HepG2 (cell line): ENCODE measurements around the gene ABCF1. TPM values are rescaled to one million over a fixed set of nuclear protein-coding genes. Genes with fewer than 3 reads are reported as not detected.

Experiments
- CCDC6 ChIP-seq: sonication (generic); formaldehyde crosslinking; IDR thresholded peaks from 2 replicates; pipeline ENCODE4 v1.8.1; 2022; ENCODE audit warnings: mild to moderate bottlenecking, missing genetic modification reagents, moderate library complexity
- CHCHD3 ChIP-seq: sonication (generic); formaldehyde crosslinking; IDR thresholded peaks from 2 replicates; pipeline ENCODE4 v1.8.0; 2022; ENCODE audit warnings: mild to moderate bottlenecking, missing genetic modification reagents, moderate library complexity
- DR1 ChIP-seq: sonication (generic); formaldehyde crosslinking; IDR thresholded peaks from 2 replicates; pipeline ENCODE4 v1.8.0; 2021; ENCODE audit warnings: mild to moderate bottlenecking, missing genetic modification reagents, inconsistent platforms
- FOXK2 ChIP-seq: fragments of 450-650 bp; IDR thresholded peaks from 2 replicates; pipeline ENCODE4 v1.6.1; 2016
- KDM6A ChIP-seq: IDR thresholded peaks from 2 replicates; pipeline ENCODE4 v1.6.1; 2016; ENCODE audit warnings: low read depth
- MAFG ChIP-seq: sonication (generic); formaldehyde crosslinking; IDR thresholded peaks from 2 replicates; pipeline ENCODE4 v1.5.1; 2020; ENCODE audit warnings: mild to moderate bottlenecking, missing genetic modification reagents
- NFIC ChIP-seq: IDR thresholded peaks from 2 replicates; pipeline ENCODE4 v1.6.1; 2012; ENCODE audit warnings: mild to moderate bottlenecking, low read length, inconsistent platforms
- POLR2AphosphoS5 ChIP-seq: IDR thresholded peaks from 2 replicates; pipeline ENCODE4 v1.6.1; 2012; ENCODE audit warnings: low read depth, low read length
- PPARG ChIP-seq: conservative IDR thresholded peaks from 2 replicates; pipeline ENCODE4 v1.6.1; 2016; ENCODE audit warnings: missing biosample characterization, missing genetic modification reagents
- ZBTB25 ChIP-seq: IDR thresholded peaks from 2 replicates; pipeline ENCODE4 v1.6.1; 2018; ENCODE audit warnings: missing genetic modification reagents
- ZFYVE20 ChIP-seq: sonication (generic); formaldehyde crosslinking; IDR thresholded peaks from 2 replicates; pipeline ENCODE4 v1.8.0; 2023; ENCODE audit warnings: low read depth, mild to moderate bottlenecking, moderate library complexity, missing genetic modification reagents, borderline replicate concordance
- polyA plus RNA-seq, 8 experiments: library from polyadenylated mRNA; depleted of rRNA in 3 of 8; stranded (reverse) in 7 of 8; unstranded in 1 of 8; fragments of >200 nt; fragmentation: Illumina TruSeq in 4 of 8; extraction: Trizol in 4 of 8; gene quantifications; 2 replicates each; pipeline versions ENCODE4 v1.2.1 to v1.2.3, GENCODE V29; 2011 to 2016; ENCODE audit warnings: low read depth in 4 of 8, missing spikeins in 1 of 8, mixed read lengths in 1 of 8; ENCODE audit not compliant: insufficient read depth in 1 of 8
- total RNA-seq, 5 experiments: library from RNA; depleted of rRNA; stranded (reverse); fragments of >200 nt; fragmentation: Illumina TruSeq; extraction: Trizol; gene quantifications; 2 replicates each; pipeline ENCODE4 v1.2.3, GENCODE V29; 2016; ENCODE audit warnings: low read depth in 1 of 5
- TF ChIP-seq, protein P1 (sequence below): sonication (generic); formaldehyde crosslinking; IDR thresholded peaks from 2 replicates; pipeline ENCODE4 v1.4.0; 2020; ENCODE audit warnings: mild to moderate bottlenecking, missing genetic modification reagents
- TF ChIP-seq, protein P2 (sequence below): sonication (generic); formaldehyde crosslinking; conservative IDR thresholded peaks from 2 replicates; pipeline ENCODE4 v1.4.0; 2020; ENCODE audit warnings: mild to moderate bottlenecking, missing genetic modification reagents, moderate library complexity
- TF ChIP-seq, protein P3 (sequence below): IDR thresholded peaks from 2 replicates; pipeline ENCODE4 v1.6.1; 2016; ENCODE audit warnings: low read depth, missing genetic modification reagents, missing compliant biosample characterization
- TF ChIP-seq, protein P4 (sequence below): sonication (generic); formaldehyde crosslinking; IDR thresholded peaks from 2 replicates; pipeline ENCODE4 v1.4.0; 2020; ENCODE audit warnings: mild to moderate bottlenecking, missing genetic modification reagents

The ABCF1 gene
- total and polyA plus RNA-seq, 2 of the 13 experiments (the other 11 are each of a cell fraction or from before 2014, with no cell fraction given), result 25.4 to 98.9 TPM

DNA sequence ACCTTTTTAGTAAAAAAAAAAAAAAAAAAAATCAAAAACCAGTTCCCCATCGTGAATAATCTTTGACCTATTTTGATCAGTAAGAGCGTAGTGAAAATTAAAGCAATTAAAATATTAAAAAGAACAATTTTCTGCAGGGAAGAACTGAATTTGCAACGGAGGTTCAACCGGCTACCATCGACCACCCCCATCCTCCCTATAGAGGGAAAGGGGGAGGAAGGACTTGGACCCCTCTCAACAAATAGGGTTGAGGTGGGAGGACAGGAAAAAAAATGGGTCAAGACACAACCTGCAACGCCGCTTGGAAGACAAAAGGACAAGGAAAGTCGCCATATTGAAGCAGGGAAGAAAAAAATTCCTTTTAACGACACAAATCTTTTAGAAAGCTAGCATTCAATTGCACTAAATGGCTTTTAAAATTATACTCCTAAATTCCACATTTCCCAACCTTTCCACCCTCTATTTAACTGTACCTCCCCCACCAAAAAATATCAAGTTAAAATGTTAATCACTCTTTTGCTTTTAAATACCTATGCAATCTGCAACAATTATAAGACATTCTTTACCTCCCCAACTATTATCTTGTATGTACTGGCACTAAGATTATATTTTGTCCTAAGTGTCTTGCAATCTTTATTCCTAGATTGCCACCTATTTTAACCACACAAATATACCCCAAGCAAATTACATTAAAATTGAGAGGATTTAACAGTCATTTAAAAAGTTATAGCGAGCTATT is 44.1 kb downstream of the ABCF1 start (continued):
- TF ChIP-seq, protein P1, sequence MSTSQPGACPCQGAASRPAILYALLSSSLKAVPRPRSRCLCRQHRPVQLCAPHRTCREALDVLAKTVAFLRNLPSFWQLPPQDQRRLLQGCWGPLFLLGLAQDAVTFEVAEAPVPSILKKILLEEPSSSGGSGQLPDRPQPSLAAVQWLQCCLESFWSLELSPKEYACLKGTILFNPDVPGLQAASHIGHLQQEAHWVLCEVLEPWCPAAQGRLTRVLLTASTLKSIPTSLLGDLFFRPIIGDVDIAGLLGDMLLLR (CRISPR knock-in tag), result no peak
- TF ChIP-seq, protein P2, sequence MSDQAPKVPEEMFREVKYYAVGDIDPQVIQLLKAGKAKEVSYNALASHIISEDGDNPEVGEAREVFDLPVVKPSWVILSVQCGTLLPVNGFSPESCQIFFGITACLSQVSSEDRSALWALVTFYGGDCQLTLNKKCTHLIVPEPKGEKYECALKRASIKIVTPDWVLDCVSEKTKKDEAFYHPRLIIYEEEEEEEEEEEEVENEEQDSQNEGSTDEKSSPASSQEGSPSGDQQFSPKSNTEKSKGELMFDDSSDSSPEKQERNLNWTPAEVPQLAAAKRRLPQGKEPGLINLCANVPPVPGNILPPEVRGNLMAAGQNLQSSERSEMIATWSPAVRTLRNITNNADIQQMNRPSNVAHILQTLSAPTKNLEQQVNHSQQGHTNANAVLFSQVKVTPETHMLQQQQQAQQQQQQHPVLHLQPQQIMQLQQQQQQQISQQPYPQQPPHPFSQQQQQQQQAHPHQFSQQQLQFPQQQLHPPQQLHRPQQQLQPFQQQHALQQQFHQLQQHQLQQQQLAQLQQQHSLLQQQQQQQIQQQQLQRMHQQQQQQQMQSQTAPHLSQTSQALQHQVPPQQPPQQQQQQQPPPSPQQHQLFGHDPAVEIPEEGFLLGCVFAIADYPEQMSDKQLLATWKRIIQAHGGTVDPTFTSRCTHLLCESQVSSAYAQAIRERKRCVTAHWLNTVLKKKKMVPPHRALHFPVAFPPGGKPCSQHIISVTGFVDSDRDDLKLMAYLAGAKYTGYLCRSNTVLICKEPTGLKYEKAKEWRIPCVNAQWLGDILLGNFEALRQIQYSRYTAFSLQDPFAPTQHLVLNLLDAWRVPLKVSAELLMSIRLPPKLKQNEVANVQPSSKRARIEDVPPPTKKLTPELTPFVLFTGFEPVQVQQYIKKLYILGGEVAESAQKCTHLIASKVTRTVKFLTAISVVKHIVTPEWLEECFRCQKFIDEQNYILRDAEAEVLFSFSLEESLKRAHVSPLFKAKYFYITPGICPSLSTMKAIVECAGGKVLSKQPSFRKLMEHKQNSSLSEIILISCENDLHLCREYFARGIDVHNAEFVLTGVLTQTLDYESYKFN (CRISPR knock-in tag), result no peak
- no peak for TF ChIP-seq MAFG (CRISPR knock-in tag)
- no peak for TF ChIP-seq CHCHD3 (CRISPR knock-in tag)
- no peak for TF ChIP-seq ZBTB25 (CRISPR knock-in tag)
- peak; percentile 66 for TF ChIP-seq CCDC6 (CRISPR knock-in tag)
- TF ChIP-seq PPARG, result no peak
- TF ChIP-seq, protein P3, sequence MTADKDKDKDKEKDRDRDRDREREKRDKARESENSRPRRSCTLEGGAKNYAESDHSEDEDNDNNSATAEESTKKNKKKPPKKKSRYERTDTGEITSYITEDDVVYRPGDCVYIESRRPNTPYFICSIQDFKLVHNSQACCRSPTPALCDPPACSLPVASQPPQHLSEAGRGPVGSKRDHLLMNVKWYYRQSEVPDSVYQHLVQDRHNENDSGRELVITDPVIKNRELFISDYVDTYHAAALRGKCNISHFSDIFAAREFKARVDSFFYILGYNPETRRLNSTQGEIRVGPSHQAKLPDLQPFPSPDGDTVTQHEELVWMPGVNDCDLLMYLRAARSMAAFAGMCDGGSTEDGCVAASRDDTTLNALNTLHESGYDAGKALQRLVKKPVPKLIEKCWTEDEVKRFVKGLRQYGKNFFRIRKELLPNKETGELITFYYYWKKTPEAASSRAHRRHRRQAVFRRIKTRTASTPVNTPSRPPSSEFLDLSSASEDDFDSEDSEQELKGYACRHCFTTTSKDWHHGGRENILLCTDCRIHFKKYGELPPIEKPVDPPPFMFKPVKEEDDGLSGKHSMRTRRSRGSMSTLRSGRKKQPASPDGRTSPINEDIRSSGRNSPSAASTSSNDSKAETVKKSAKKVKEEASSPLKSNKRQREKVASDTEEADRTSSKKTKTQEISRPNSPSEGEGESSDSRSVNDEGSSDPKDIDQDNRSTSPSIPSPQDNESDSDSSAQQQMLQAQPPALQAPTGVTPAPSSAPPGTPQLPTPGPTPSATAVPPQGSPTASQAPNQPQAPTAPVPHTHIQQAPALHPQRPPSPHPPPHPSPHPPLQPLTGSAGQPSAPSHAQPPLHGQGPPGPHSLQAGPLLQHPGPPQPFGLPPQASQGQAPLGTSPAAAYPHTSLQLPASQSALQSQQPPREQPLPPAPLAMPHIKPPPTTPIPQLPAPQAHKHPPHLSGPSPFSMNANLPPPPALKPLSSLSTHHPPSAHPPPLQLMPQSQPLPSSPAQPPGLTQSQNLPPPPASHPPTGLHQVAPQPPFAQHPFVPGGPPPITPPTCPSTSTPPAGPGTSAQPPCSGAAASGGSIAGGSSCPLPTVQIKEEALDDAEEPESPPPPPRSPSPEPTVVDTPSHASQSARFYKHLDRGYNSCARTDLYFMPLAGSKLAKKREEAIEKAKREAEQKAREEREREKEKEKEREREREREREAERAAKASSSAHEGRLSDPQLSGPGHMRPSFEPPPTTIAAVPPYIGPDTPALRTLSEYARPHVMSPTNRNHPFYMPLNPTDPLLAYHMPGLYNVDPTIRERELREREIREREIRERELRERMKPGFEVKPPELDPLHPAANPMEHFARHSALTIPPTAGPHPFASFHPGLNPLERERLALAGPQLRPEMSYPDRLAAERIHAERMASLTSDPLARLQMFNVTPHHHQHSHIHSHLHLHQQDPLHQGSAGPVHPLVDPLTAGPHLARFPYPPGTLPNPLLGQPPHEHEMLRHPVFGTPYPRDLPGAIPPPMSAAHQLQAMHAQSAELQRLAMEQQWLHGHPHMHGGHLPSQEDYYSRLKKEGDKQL (CRISPR knock-in tag), result no peak
- TF ChIP-seq DR1, result no peak
- TF ChIP-seq FOXK2, result no peak
- TF ChIP-seq ZFYVE20 (CRISPR knock-in tag), result no peak
- TF ChIP-seq NFIC, result peak; percentile 8; the same call in 1 of the 2 replicates
- TF ChIP-seq KDM6A (CRISPR knock-in tag), result no peak
- TF ChIP-seq, protein P4, sequence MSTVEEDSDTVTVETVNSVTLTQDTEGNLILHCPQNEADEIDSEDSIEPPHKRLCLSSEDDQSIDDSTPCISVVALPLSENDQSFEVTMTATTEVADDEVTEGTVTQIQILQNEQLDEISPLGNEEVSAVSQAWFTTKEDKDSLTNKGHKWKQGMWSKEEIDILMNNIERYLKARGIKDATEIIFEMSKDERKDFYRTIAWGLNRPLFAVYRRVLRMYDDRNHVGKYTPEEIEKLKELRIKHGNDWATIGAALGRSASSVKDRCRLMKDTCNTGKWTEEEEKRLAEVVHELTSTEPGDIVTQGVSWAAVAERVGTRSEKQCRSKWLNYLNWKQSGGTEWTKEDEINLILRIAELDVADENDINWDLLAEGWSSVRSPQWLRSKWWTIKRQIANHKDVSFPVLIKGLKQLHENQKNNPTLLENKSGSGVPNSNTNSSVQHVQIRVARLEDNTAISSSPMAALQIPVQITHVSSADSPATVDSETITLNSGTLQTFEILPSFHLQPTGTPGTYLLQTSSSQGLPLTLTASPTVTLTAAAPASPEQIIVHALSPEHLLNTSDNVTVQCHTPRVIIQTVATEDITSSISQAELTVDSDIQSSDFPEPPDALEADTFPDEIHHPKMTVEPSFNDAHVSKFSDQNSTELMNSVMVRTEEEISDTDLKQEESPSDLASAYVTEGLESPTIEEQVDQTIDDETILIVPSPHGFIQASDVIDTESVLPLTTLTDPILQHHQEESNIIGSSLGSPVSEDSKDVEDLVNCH (CRISPR knock-in tag), result no peak
- peak; percentile 75; the same call in 1 of the 2 replicates for TF ChIP-seq POLR2AphosphoS5
